ENCODE results near the gene CEACAM20.
"Not testable (repeated sequence)": the region's sequence is repeated elsewhere in the genome, so short reads cannot be mapped to it uniquely, and the experiment has no call there.

Gene CEACAM20

DNA sequence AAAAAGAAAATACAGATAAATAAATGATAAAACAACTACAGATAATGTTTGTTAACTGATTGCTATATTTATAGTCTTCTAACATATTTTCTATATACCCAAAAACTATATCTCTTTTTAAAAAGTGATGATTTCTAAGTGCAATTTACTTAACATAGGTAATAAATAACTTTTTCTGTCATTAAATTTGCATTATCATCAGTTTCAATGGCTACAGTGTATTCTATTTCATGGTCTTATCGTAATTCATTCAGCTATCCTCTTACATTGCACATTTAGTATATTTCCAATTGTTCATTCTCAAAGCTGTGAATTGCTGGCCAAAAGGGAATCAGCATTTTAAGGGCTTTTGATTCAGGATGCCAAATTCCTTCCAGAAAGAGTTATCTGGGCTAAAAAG, 32.8 kb downstream of the CEACAM20 start:
- TF ChIP-seq CTCF (IDR thresholded peaks at IDR 0.05), result no peak
- no peak overlapping the region for H3K9ac ChIP-seq
- H3K9me3 ChIP-seq (ENCODE audit: control insufficient read depth, low read length), result no peaks in the 10 kb centered on the region
- H3K4me2 ChIP-seq (ENCODE audit: low read length), result no peak overlapping the region
- no peak overlapping the region for H3K27ac ChIP-seq
- no peaks in the 10 kb centered on the region for H3K36me3 ChIP-seq (ENCODE audit: control insufficient read depth, insufficient read depth, low read length)
- H3K4me1 ChIP-seq, result no peaks in the 10 kb centered on the region
- no peak overlapping the region for H2AFZ ChIP-seq
- H3K79me2 ChIP-seq, result peaks cover 31% of the 10 kb centered on the region
- H3K27me3 ChIP-seq (ENCODE audit: control insufficient read depth, insufficient read depth, low read length), result no peaks in the 10 kb centered on the region
- no peak overlapping the region for H3K4me3 ChIP-seq (ENCODE audit: low read depth, low read length)

DNA sequence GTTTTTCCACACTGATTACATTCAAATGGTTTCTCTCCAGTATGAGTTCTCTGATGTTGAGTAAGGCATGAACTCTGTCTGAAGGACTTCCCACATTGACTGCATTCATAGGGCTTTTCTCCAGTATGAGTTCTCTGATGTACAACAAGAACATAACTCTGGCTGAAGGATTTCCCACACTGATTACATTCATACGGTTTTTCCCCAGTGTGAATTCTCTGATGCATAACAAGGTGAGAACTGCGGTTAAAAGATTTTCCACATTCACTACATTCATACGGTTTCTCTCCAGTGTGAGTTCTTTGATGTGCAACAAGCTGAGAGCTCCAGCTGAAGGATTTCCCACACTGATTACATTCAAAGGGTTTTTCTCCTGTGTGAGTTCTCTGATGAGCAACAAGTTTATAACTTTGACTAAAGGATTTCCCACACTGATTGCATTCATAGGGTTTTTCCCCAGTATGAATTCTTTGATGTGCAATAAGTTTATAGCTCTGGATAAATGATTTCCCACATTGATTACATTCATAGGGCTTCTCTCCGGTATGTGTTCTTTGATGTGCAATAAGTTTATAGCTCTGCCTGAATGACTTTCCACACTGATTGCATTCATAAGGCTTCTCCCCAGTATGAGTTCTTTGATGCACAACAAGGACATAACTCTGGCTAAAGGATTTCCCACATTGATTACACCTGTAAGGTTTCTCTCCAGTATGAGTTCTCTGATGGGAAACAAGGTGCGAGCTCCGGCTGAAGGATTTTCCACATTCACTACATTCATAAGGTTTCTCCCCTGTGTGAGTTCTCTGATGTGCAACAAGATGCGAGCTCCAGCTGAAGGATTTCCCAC, 52.7 kb downstream of the CEACAM20 start:
- Histone ChIP-seq H3K79me2 (no peaks in the 10 kb centered on the region), H2AFZ (no peak overlapping the region), H3K27me3 (ENCODE audit: control insufficient read depth, insufficient read depth, low read length) (no peaks in the 10 kb centered on the region), H3K4me2 (ENCODE audit: low read length) (no peak overlapping the region), H3K9me3 (ENCODE audit: control insufficient read depth, low read length) (peaks cover 55% of the 10 kb centered on the region), H3K36me3 (ENCODE audit: control insufficient read depth, insufficient read depth, low read length) (peaks cover 50% of the 10 kb centered on the region), H3K4me3 (ENCODE audit: low read depth, low read length) (no peak overlapping the region), H3K27ac (no peak overlapping the region), H3K9ac (no peak overlapping the region), H3K4me1 (no peaks in the 10 kb centered on the region)
- TF ChIP-seq CTCF (IDR thresholded peaks at IDR 0.05), result no peak

DNA sequence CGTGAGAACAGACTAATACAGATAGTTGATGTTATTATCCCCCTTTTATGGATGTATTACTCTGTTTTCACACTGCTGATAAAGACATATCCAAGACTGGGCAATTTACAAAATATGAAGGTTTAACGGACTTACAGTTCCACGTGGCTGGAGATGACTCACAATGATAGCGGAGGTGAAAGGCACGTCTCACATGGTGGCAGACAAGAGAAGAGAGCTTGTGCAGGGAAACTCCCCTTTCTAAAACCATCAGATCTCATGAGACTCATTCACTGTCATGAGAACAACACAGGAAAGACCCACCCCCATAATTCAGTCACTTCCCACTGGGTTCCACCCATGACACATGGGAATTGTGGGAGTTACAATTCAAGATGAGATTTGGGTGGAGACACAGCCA, 60.7 kb downstream of the CEACAM20 start:
- H3K9me3 ChIP-seq (ENCODE audit: control insufficient read depth, low read length); H3K27me3 ChIP-seq (ENCODE audit: control insufficient read depth, insufficient read depth, low read length); H3K36me3 ChIP-seq (ENCODE audit: control insufficient read depth, insufficient read depth, low read length); H2AFZ ChIP-seq; H3K79me2 ChIP-seq; H3K4me1 ChIP-seq; H3K27ac ChIP-seq; H3K4me2 ChIP-seq (ENCODE audit: low read length); H3K4me3 ChIP-seq (ENCODE audit: low read depth, low read length); H3K9ac ChIP-seq: not testable (repeated sequence)

DNA sequence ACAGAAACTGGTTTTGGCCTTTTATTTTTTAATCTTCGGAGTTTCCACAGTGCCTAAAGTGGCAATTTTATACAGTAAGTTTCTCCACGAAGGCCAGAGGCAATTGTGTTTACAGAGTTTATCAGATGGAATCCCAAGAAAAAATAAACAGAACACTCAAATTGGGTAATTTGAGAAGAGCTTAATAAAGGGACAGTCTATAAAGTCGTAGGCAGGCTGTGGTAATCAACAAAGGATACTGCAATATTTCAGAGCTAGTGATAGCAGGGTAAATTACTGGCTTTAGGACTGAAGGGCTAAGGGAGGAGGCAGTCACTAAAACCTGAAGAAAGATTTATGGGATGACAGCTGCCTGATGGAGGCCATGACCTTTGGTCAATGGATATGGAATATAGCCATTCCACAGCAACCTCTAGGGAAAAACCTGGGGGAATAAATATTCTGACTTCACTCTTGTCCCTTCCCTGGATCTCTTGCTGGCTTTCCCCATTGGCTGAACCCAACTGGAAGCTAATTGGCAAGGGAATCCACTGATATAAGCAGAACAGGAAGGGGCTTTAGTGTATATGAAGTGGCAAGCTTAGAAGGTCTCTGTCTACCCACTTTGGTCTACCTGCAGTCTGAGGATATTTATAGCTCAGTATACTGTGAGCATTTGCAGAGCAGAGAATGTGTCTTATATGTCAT, 66.7 kb downstream of the CEACAM20 start:
- H3K27ac ChIP-seq; H3K27me3 ChIP-seq (ENCODE audit: control insufficient read depth, insufficient read depth, low read length); H3K9me3 ChIP-seq (ENCODE audit: control insufficient read depth, low read length); H3K4me2 ChIP-seq (ENCODE audit: low read length); H3K9ac ChIP-seq; H3K4me3 ChIP-seq (ENCODE audit: low read depth, low read length); H3K4me1 ChIP-seq; H3K79me2 ChIP-seq; H2AFZ ChIP-seq; H3K36me3 ChIP-seq (ENCODE audit: control insufficient read depth, insufficient read depth, low read length): not testable (repeated sequence)
